Tibial nerve (tissue), 3 donors: ENCODE measurements around the gene BCAT1.

ENCODE experiments used
- CTCF ChIP-seq, 5 experiments: fragments of 200-600 bp in 3 of 5; fragments of 450-650 bp in 2 of 5; sonication (generic) in 3 of 5; IDR thresholded peaks; one replicate each; pipeline ENCODE4 v1.5.1; 2016 to 2019; ENCODE audit warnings: antibody characterized with exemption in 5 of 5, mild to moderate bottlenecking in 3 of 5, moderate library complexity in 2 of 5
- POLR2A ChIP-seq, 2 donors: fragments of 450-650 bp; IDR thresholded peaks; one replicate each; pipeline ENCODE4 v1.6.1; 2017; ENCODE audit warnings: antibody characterized with exemption in 2 of 2, mild to moderate bottlenecking in 2 of 2, moderate library complexity in 2 of 2

DNA sequence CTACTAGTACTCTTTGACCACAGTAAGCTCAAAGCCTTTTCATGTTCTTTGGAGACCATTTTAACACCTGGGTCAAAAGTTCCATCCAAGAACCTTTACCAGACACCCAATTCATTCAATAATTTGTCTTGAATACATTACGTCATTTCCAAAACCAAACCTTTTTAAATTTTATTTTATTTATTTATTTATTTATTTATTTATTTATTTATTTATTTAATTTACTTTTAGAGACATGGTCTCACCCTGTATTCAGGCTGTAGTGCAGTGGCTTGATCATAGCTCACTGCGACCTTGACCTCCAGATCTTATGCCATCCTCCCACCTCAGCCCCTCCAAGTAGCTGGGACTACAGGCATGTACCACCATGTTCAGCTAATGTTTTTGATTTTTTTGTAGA is 113.5 kb downstream of the BCAT1 start:
- no peak for TF ChIP-seq POLR2A (IDR thresholded peaks at IDR 0.05)
- no peak for TF ChIP-seq CTCF (IDR thresholded peaks at IDR 0.05)
